ENCODE results near the gene NOB1.

The NOB1 gene

DNA sequence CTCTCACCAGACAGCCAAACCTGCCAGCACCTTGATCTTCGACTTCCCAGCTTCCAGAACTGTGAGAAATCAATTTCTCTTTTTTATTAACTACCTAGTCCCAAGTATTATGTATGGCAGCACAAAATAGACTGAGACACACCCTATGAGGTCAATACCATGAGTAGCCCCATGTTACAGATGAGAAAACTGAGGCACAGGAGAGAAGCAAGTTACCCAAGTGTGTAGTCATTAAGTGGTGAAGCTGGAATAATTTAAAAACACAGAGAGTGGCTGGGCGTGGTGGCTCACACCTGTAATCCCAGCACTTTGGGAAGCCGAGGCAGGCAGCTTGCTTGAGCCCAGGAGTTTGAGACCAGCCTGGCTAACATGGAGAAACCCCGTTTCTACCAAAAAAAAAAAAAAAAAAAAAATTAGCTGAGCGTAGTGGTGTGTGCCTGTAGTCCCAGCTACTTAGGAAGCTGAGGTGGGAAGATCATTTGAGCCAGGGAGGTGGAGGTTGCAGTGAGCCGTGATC is 33.2 kb downstream of the NOB1 start:
- no peak for DNase-seq (ENCODE audit: low spot score)

DNA sequence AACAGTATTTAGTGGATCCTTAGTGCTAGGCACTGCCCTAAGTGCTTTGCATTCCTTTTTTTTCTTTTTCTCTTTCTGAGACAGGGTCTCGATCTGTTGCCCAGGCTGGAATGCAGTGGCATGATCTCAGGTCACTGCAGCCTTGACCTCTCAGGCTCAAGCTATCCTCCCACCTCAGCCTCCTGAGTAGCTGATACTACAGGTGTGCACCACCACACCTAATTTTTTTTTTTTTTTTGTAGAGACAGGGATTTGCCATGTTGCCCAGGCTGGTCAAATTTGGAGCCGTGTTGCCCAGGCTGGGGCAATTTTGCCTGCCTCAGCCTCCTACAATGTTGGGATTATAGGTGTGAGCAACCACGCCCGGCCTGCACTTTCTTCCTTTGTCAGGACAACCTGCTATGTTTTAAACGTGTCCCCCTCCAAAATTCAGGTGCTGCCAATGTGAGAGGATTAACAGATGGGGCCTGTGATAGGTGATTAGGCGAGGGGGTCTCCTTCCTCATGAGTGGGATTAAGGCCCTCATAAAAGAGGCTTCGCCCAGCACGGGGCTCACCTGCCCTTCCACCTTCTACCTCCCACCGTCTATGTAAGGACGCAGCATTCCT is 33.8 kb downstream of the NOB1 start:
- no peak for DNase-seq (ENCODE audit: low spot score)

DNA sequence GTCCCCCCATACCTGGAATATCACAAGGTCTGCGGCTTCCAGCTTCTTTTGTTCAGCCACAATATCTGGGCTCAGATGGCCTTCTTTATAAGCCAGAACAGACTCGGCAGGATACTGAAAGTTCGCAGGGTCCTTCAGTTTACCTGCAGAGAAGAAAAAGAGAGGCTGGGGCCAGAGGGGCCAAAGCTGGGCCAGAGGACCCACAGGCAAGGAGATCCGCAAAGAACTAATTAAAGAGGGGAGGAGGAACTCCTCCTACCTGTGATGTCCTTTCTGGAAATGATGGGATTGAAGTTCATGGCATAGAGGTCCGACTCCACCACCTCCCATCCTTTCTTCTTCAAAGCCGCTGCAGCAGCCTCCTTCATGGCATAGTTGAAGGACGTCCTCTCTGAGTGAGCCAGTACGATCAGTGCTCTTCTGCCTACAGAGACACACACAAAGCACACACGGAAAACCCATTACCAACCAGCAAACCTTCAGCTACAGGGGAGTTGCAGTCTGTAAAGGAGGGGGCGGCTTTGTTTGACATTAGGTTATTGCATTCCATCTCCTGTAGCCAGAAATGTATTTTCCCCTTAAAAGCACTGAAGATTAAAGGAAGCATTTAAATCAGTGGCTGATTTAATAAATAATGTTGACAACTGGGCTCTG is 36.5 kb downstream of the NOB1 start:
- no peak for DNase-seq (ENCODE audit: low spot score)

GRCh38 chr16:69717066-69717465 is 37.7 kb downstream of the NOB1 start:
- no peak for DNase-seq (ENCODE audit: low spot score)

GRCh38 chr16:69712914-69713581 is 41.7 kb downstream of the NOB1 start:
- no peak for DNase-seq (ENCODE audit: low spot score)

- no peak for DNase-seq (ENCODE audit: low spot score)
Observed at GRCh38 chr16:69712277-69712676, 42.4 kb downstream of the NOB1 start.

- no peak for DNase-seq (ENCODE audit: low spot score)
Observed at GRCh38 chr16:69711115-69711740, 43.5 kb downstream of the NOB1 start.

GRCh38 chr16:69709456-69710084 is 45.2 kb downstream of the NOB1 start:
- peak; percentile 89 for DNase-seq (ENCODE audit: low spot score)

DNA sequence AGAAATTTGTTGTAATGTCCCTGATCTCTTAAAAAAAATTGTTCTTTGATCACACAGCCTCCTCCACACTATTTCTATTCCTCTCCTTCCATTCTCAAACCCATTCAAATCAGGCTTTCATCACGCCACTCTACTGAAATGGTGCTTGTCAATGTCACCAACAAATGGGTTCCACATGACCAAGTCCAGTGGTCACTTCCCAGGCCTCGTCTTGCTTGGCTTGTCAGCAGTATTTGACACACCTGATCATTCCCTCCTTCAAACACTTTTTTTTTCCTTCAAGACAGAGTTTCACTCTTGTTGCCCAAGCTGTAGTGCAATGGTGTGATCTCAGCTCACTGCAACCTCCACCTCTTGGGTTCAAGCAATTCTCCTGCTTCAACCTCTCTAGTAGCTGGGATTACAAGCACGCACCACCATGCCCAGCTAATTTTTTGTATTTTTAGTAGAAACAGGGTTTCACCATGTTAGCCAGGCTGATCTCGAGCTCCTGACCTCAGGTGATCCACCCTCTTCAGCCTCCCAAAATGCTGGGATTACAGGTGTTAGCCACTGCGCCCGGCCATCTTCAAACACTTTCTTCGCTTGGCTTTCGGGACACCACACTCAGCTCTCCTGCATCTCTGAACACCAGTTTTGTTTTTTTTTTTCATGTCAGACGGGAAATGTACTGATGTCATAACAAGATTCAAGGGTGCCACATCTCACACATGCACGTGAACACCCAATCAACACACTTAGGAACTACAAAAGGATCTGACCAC is 46.6 kb downstream of the NOB1 start:
- DNase-seq (ENCODE audit: low spot score) = no peak

DNA sequence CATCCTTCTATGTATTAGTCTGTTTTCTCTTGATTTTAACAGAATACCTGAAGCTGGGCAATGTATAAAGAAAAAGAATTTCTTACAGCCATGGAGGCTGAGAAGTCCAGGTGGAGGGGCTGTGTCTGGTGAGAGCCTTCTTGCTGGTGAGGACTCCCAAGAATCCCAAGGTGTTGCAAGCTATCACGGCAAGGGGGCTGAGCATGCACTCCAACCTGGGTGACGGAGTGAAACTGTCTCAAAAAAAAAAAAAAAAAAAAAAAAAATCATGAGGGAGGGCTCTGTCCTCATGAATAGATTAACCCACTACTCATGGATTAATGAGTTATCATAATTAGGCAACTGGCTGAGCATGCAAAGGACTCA is 47.8 kb downstream of the NOB1 start:
- no peak for DNase-seq (ENCODE audit: low spot score)

DNA sequence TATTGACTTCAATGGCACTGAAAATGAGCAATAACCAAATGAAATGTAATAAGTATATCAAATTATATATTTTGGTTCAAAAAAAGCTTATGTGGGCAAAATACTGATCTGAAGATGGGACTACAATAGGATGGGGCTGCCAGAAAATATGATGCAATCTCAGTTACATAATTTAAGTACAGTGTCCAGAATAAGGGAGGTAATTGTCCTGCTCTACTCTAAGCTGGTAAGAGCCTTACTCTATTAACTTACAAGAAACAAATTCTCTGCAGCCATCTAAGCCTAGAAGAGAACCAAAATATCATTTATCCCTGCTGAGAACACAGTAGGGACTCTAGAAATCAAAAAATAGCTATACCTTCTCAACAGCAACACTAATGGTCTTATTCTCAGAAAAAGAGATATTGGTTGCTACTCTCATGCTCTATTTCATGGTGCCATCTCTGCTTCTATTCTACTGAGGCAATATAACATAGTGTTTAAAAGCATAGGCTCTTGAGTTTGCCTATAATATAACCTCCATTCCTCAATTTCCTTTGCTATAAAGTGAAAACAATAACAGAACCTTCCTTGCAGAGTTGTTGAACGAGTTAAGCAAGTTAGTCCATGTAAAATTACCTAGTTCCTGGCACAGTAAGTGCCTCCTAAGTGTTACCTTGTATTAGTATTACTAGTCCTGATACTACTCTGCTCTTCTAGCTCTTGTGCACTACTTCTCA is 48.3 kb downstream of the NOB1 start:
- DNase-seq (ENCODE audit: low spot score) = no peak

DNA sequence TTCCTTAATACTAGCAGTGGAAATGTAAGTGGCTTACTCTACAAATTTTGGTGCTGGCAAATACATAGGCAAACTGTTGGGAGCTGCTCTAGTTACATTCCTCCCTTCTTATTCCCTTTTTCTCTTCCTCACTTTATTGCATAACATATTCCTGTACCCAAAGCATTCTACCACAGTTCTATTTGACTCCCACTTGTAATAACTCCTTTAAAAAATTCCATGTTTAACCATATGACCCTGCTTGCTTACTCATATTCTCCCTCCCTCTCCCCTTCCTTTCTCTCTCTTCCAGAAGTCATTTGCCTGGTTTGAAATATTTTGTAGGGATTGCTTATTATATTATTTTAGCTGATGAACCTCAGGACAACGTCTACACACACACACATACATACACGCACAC is 51.1 kb downstream of the NOB1 start:
- DNase-seq (ENCODE audit: low spot score) = no peak

DNA sequence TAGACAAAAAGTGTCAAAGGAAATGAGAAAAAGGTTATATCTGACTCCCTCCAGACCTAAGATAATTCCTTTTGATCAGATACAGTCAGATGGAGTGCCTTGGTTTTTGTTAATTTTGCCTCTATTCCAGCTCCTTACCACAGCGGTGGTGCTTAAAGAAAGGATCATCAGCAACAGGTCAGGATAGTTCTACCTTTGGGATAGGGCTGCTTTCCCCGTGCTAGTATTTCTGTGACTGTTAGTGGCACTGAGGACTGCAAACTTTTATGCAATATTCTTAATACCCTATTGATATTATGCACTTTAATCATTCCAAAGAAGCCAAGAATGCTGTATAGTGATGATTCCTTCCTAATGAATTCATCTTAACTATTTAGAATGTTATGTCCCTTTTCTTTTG is 52.9 kb downstream of the NOB1 start:
- no peak for DNase-seq (ENCODE audit: low spot score)

DNA sequence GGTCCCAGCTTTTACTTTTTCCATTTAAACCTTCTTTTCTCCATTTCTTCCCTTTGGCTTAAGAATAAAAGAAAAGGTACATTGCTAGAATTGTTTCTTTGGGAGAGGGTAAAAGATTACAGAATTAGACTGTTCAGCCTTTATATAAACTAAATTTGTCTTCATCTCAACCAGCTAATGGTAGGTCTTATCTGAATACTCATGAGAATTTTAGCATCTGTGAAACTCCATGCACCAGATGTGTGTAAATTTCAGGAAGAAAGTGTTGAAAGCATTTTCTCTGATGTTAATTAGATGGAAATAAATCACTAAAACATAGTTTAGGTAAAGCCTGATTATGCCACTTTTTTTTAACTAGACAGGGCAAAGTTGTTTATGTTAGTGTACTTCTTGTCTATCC is 53.3 kb downstream of the NOB1 start:
- no peak for DNase-seq (ENCODE audit: low spot score)

- no peak for DNase-seq (ENCODE audit: low spot score)
Observed at GRCh38 chr16:69699915-69700314, 54.8 kb downstream of the NOB1 start.

GRCh38 chr16:69698404-69698803 is 56.3 kb downstream of the NOB1 start:
- no peak for DNase-seq (ENCODE audit: low spot score)

GRCh38 chr16:69693916-69694315 is 60.8 kb downstream of the NOB1 start:
- no peak for DNase-seq (ENCODE audit: low spot score)

- no peak for DNase-seq (ENCODE audit: low spot score)
Observed at GRCh38 chr16:69691980-69692911, 62.5 kb downstream of the NOB1 start.

Data from cerebellar cortex (tissue), 1 donor.